ENCODE measurements around the gene MACROD2.

DNA sequence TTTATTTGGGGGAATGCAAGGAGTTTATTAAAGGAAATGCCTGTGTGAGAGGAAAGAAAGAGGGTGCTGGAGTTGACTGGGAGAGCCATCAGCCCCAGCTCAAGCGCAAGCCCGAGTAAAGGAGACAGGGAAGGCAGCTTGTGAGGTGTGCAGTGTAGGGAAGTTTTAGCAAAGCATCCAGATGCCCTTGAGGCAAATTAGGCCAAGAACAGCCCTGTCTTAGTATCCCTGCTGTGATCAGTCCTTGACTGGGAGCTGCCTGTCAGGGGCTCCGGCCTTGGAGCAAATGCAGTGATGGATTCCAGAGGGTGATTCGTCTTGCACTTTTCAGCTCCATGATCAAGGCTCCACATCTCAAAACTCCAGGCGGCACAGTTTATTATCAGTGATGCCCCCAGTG is 2016.2 kb downstream of the MACROD2 start:
- TF ChIP-seq, protein P1, sequence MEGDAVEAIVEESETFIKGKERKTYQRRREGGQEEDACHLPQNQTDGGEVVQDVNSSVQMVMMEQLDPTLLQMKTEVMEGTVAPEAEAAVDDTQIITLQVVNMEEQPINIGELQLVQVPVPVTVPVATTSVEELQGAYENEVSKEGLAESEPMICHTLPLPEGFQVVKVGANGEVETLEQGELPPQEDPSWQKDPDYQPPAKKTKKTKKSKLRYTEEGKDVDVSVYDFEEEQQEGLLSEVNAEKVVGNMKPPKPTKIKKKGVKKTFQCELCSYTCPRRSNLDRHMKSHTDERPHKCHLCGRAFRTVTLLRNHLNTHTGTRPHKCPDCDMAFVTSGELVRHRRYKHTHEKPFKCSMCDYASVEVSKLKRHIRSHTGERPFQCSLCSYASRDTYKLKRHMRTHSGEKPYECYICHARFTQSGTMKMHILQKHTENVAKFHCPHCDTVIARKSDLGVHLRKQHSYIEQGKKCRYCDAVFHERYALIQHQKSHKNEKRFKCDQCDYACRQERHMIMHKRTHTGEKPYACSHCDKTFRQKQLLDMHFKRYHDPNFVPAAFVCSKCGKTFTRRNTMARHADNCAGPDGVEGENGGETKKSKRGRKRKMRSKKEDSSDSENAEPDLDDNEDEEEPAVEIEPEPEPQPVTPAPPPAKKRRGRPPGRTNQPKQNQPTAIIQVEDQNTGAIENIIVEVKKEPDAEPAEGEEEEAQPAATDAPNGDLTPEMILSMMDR (IDR thresholded peaks at IDR 0.05) = no peak
- no peak for TF ChIP-seq POLR2A (IDR thresholded peaks at IDR 0.05)
